ENCODE data around the gene SNX10.

SNX10 gene

GRCh38 chr7:26409661-26410547 lies 118.2 kb downstream of the SNX10 start:
- no peak for DNase-seq

- DNase-seq = no peak
Measured at GRCh38 chr7:26413007-26413691, 121.5 kb downstream of the SNX10 start.

- DNase-seq = no peak
Measured at GRCh38 chr7:26416004-26416403, 124.3 kb downstream of the SNX10 start.

GRCh38 chr7:26417911-26418413 lies 126.3 kb downstream of the SNX10 start:
- DNase-seq = peak; percentile 23

- no peak for DNase-seq
Measured at GRCh38 chr7:26419198-26419597, 127.5 kb downstream of the SNX10 start.

GRCh38 chr7:26420422-26421019 lies 128.9 kb downstream of the SNX10 start:
- peak; percentile 16 for DNase-seq

GRCh38 chr7:26422761-26423160 lies 131.1 kb downstream of the SNX10 start:
- DNase-seq = no peak

- DNase-seq = no peak
Measured at GRCh38 chr7:26423436-26423835, 131.8 kb downstream of the SNX10 start.
